ENCODE data around the gene AKR1D1.
"Not testable (repeated sequence)": the region's sequence is repeated elsewhere in the genome, so short reads cannot be mapped to it uniquely, and the experiment has no call there.

Gene AKR1D1

DNA sequence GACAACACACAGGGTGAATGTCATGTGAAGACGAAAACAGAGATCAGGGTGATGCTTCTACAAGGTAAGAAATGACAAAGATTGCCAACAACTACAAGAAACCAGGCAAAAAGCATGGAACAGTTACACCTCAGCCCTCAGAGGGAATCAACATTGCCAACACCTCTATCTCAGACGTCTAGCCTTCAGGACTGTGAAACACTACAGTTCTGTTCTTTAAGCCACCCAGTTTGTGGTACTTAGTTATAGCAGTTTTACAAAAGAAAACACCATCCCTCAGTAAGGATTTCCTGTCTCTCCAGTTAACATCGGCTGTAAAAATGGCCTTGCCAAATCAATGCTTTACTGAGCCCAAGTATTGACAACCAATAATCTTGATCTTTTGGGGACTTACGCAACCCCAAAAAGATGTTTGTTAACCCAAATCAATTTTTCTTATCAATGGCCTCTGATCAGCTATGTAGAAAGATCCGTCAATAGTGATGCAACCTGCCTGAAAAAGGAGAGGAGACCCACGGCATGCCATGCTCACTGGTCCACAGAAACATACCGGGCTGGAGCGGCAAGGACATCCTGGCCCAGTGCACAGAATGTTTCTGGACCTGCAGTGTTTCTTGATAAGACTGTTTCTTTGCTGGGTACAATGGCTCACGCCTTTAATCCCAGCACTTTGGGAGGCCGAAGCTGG is 44.0 kb downstream of the AKR1D1 start:
- no peak overlapping the region for H3K4me3 ChIP-seq (ENCODE audit: low read depth, low read length)

DNA sequence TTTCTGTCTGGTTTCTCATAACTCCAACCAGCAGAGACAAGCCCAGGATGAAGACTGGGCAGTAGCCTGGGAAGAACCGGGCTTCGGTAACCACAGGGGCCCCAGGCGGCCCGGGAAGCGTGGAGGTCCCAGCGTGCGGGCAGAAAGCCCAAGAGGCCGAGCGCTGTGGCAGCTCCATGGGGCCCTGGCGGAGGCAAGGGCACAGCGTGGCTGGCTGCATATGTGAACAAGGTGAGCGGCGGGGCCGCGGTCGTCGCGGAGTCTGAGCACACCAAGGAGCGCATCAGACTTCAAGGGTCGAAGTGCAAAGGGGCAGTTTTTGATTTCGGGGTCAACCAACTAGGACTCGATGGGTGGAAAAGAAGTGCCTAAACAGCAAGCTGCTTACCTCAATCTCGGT is 45.9 kb downstream of the AKR1D1 start:
- no peak overlapping the region for H3K4me3 ChIP-seq (ENCODE audit: low read depth, low read length)

DNA sequence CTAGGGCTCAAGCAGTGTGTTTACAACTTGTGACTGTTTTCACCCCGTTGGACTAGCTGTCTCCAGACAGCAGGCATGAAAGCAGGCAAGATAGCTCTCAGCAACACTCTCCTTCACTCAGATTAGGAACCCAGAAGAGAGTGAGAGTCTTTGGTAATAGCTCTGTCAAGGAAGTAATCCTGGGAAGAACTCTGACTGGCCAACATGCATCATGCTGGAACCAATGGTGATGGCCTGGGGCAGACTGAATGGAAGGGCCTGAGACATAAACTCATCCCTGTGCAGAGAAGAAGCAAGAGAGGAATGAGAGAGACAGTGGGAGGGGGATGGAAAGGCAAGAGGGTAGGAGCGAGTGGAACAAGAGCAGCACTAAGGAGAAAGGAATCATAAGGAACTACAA is 48.9 kb downstream of the AKR1D1 start:
- H3K4me3 ChIP-seq (ENCODE audit: low read depth, low read length): no peak overlapping the region

DNA sequence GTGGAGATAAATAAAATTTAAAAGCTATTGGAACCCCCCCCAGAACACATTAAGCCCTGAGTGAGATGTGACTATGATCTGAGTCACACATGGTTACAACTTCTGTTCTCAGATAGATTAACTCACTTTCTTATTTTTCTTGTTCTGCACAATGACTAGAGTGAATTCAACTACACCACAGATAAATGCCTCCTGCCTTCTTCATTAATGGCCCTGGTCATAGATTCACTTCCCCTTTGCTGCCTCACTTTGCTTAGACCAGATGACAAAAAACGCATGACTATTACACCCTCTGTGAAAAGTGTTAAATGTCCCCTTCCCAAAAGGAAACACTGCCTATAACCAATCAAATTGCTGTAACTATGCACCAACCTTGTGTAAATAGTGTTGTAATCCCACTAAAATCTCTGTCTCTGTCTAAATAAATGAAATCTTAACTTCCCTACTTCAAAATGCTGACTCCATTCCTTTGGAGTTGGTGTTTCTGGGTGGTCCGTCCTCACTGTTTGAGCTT is 49.4 kb downstream of the AKR1D1 start:
- H3K4me3 ChIP-seq (ENCODE audit: low read depth, low read length): no peak overlapping the region

GRCh38 chr7:138126928-138127327 is 50.7 kb downstream of the AKR1D1 start:
- H3K4me3 ChIP-seq (ENCODE audit: low read depth, low read length): no peak overlapping the region

DNA sequence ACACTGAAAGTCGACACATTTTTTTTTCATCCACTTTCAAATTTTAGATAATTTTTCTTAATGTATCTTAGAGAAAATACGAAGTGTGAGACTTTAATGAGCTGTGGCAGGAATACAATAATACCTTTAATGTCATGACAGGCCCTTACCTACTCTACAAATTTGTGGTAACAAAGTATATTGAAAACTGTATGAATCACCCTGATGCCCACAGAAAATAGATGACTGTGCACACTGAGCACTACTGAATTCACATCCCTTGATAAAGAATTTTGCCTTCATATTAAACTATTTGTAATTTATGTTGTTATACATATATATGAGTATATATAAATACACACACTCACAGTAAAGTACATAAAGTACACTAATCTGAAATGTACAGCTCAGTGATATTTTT is 51.7 kb downstream of the AKR1D1 start:
- no peak overlapping the region for H3K4me3 ChIP-seq (ENCODE audit: low read depth, low read length)

- no peak overlapping the region for H3K4me3 ChIP-seq (ENCODE audit: low read depth, low read length)
Observed at GRCh38 chr7:138129551-138130165, 53.4 kb downstream of the AKR1D1 start.

DNA sequence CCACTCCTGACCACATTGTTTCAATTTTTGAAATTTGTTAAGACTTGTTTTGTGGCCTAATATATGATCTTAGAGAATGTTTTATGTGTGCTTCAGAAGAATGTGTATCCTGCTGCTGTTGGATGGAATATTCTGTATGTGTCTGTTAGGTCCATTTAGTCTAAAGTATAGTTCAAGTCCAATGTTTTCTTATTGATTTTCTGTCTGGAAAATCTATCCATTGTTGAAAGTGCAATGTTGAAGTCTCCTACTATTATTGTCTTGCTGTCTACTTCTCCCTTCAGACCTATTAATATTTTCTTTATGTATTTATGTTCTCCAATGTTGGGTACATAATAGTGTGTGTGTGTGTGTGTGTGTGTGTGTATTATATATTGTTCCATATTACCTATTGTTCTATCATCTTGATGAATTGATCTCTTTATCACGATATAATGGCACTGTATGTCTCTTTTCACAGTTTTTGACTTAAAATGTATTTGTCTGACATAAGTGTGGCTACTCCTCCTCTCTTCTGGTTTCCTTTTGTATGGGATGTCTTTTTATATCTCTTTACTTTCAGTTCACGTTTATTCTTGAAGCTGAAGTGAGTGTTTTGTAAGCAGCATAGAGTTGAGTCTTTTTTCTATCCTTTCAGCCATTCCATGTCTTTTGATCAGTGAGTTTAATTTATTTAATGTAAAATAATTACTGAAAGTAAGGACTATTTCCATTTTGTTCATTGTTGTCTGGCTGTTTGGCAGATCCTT is 61.3 kb downstream of the AKR1D1 start:
- no peak overlapping the region for H3K4me3 ChIP-seq (ENCODE audit: low read depth, low read length)

GRCh38 chr7:138138244-138138643 is 62.0 kb downstream of the AKR1D1 start:
- H3K4me3 ChIP-seq (ENCODE audit: low read depth, low read length): no peak overlapping the region

DNA sequence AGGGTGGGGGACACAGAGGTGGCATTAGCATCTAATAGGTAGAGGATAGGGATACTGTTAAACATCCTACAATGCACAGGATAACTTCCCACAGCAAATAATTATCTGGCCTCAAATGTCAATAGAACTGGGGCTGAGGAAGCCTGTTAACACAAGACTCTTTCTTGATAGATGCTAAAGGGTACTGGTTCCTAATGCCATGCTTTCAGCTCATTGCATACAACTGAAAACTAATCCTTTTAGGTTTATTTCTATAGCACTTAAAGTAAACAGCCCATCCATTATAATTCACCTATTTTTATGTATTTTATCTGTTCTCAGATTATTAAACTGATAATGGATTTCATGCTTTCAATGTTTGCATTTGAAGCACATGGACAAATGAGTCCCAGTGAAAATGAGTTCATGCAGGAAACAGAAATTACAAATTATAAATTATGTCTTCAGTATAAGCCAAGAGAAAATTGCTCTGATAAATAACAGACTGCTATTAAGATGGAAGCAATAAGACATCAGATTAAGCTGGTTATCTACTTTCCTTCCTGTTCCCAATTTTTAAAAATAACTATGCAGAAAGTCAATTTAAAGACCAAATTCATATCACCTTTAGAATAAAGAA is 66.4 kb downstream of the AKR1D1 start:
- no peak overlapping the region for H3K4me3 ChIP-seq (ENCODE audit: low read depth, low read length)

- H3K4me3 ChIP-seq (ENCODE audit: low read depth, low read length): no peak overlapping the region
Observed at GRCh38 chr7:138144958-138145357, 68.7 kb downstream of the AKR1D1 start.

GRCh38 chr7:138146221-138146620 is 70.0 kb downstream of the AKR1D1 start:
- not testable (repeated sequence) for H3K4me3 ChIP-seq (ENCODE audit: low read depth, low read length)

GRCh38 chr7:138146757-138147734 is 70.8 kb downstream of the AKR1D1 start:
- H3K4me3 ChIP-seq (ENCODE audit: low read depth, low read length): not testable (repeated sequence)

DNA sequence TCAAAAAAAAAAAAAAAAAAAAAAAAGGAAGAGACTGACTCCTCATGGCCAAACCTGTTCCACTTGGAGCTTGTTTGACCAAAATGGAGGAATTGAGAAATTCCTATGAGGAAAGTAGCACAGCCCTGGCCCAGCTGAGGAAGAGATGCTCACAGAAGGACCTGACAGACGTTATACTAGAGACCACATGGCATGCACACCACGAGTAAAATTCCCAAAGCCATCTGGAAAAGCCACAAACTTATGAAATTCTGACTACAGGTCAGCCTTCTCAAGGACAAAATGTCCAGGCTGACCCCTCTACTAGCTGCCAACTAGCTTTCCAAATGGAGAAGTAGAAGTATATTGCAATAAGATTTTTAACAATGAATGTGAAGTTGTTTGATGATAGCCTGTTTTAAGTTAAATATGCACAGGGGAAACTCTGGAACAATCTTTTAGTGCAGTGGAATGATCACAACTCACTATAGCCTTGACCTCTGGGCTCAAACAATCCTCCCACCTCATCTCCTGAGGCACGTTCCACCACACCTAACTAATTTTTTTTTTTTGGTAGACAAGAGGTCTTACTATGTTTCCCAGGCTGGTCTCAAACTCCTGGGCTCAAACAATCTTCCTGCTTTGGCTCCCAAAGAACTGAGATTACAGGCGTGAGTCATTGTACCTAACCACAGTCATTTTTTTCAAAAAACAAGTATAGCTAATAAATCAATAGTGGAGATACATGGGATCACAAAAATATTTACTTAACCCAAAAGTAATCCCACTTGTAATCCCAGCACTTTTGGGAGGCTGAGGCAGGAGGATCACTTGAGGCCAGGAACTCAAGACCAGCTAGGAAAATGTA is 75.7 kb downstream of the AKR1D1 start:
- H3K4me3 ChIP-seq (ENCODE audit: low read depth, low read length): no peak overlapping the region

DNA sequence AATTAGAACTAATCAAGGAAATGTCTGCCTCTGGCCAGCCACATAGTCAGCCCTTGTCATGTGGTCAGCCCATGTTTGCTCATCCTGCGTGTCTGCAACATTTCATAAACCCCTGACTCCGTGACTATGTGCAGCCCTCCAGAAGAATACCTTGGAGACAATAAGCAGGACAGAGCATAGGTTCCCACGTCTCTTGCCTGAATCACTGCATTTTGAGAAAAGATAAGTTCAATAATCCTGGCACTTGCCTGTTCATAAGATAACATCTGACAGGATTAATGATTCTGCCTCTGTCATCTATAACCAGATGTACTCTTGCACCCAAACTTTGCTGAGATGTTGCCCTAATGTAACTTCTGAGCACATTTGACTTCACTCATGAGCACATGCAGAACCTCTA is 78.4 kb downstream of the AKR1D1 start:
- no peak overlapping the region for H3K4me3 ChIP-seq (ENCODE audit: low read depth, low read length)

- H3K4me3 ChIP-seq (ENCODE audit: low read depth, low read length): no peak overlapping the region
Observed at GRCh38 chr7:138157702-138158101, 81.4 kb downstream of the AKR1D1 start.

- H3K4me3 ChIP-seq (ENCODE audit: low read depth, low read length): no peak overlapping the region
Observed at GRCh38 chr7:138158739-138159528, 82.7 kb downstream of the AKR1D1 start.

DNA sequence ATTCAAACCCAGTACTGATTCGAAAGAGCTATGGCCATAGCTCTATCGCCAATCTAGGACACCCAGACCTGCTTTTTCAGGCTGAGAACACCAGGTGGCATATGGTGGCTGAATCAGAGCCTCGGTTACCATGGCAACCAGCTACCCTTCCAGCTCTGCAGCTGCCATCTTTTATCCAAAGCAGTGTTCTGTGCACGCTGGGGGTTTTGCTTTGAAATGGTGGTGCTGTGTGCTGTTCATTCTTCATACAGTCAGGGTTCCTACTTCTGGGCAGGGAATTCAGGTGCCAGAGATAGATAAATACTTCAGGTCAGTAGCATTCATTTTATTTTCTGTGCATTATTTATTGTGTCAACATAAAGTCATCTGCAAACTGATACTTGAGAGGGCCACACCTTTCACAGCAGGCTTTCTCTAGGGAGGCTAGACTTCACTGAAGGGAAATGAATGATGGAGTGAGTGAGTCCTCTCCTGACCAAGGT is 85.4 kb downstream of the AKR1D1 start:
- H3K4me3 ChIP-seq (ENCODE audit: low read depth, low read length): no peak overlapping the region
